HG03432 (cell line): ENCODE results near the gene CD109.
"Not testable (repeated sequence)": the region's sequence is repeated elsewhere in the genome, so short reads cannot be mapped to it uniquely, and the experiment has no call there.

Experiments used
- ATAC-seq: cut with Tn5 transposase; IDR thresholded peaks from one replicate; pipeline ENCODE4 v1.9.1; 2021; ENCODE audit warnings: mild to moderate bottlenecking, moderate library complexity; ENCODE audit not compliant: unreplicated experiment

Gene CD109

DNA sequence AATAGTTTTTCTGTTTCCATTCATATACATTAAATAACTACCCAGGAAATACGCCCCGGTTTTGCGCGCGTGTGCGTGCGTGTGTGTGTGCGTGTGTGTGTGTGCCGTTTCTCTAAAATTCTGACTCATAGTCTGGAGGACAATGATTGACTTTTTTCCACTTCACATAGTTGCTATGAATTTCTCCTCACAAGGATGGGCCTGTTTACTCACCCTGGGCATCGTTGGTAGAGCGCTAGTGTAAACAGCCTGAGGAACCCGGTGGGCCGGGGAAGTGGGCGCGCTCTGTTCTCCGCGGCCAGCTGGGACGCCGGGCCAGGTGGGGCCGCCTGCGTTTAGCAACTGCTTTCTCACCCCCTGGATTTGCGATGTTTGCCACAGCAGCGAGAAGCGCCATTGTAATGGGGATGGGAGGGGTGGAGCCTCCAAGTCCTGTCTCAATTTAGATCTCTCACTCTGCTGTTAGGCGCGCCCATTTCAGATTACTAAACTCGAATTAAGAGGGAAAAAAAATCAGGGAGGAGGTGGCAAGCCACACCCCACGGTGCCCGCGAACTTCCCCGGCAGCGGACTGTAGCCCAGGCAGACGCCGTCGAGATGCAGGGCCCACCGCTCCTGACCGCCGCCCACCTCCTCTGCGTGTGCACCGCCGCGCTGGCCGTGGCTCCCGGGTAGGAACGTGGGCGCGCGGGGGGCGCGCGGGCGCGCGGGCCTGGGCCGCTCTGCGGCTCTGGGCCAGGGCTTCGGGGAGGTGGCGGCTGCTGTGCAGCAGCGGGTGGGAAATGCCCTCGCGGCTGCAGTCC, at the start of gene CD109:
Gene CD109, plus strand, starts transcription at position 585 of the 803 bp plus-strand sequence. Its CDS starts 13 bp downstream, at position 598.
- ATAC-seq, result peak; percentile 71

DNA sequence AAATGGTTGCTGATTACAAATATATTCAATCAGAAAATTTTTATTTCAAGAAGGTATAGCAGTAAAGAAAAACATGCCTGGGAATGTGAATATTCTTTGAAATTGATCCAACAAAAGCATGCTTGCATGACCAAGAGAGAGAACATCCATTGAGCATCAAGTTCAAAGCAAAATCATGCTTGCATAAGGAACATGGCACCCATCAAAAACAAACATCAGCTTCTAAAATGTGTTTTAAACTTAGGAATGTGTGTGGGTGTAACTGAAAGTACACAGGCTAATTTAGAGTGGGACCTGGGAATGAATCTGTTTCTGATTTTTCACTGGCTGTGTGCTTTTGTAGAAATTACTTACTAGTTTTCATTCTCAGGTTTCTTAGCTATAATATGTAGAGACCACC, 47.8 kb upstream of the CD109 start:
- no peak for ATAC-seq

DNA sequence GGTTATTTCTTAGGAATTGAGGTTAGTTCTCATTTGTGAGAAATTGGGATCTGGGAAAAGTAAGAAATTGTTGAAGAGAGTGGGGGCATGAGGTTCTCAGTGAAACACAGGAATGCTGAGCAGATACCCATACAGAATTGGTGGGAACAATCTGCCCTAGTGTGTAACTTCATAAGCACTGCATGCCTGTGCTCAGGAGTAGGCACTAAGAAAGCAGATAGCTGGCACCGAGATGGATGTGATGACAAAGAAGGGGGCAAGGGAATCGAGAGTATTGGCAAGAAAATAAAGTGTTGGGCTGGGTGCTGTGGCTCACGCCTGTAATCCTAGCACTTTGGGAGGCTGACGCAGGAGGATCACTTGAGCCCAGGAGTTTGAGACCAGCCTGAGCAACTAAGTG, 46.2 kb upstream of the CD109 start:
- ATAC-seq, result no peak

DNA sequence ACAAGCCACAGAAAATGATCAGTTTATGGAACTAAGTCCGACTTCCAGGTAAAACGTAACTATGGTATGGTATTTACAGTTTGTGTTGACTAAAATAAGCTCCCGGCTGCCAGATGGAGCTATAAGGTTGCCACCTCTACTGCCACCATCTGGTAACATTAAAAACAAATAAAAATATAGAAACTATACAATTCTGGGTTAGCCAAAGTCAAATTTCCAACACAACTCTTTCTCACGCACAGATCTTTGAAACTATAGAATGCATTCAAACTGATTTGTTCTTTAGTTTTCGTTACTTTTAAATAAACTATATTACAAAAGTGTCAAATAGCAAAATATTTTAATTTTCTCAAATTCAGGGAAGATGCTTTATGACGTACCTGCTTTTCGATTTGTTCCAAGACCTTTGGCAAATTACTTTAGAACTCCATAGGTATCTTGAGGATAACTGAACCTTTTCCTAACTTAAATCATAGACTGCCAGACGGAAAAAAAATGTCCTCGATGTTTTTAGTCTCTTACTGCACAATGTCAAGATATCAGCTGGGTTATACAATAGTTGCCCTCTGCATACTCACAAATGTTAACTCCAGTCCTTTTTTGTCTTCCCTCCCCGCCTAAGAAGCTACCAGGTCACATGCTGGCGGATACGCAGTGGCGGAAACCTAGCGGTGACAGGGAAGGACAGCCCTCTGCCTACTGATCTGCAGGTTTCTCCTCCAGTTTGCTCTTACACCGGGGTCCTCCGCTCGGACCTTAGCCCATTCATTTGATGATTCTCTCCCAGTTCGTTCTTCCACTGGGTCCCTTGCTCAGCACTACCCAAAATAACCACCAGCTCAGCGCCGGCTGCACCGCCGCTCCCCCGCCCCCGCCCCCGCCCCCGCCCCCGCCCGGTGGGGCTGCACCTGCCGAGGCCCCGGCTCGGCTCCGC, 43.1 kb upstream of the CD109 start:
- peak; percentile 47 for ATAC-seq

DNA sequence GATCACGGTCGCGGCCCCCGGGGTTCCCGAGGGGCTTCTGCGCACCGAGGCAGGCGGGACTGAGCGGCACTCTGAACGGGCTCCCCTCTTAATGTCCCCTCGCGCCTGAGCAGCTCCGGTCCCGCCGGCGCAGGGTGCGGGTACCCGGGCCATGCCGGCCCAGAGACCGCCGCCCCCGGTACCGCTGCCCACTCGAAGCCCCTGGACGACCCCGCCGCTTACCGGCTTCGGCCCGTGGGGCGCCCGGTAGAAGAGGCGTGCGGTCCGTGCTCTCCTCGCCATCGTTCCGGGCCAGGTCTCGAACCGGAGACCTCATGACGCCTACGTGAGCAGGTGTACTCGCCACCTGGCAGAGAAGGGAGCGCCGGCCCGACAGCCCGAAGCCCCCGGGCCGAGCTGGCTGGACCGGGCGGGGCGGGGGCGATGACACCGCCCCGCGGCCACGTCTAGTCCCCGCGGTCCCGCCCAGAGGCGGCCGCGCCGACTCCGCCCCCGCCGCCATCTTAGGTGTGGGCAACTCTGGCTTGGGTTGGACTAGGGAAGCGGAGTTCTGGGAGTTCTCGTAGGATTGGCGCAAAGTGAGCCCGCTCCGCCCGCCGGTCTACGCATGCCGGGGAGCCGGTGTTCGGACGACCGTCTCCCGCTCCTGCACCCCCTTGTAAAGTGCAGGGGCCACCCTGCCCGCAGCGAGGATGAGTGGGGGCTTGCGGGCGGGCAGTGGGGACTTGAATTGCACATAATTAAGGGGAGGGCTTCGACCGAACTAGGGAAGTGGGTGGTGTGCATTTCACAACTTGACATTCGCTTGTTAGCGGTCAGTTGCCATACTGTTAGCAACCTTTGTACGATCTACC, 42.2 kb upstream of the CD109 start, which contains the start of gene SLC17A5:
Gene SLC17A5, minus strand, starts transcription at position 422 of the 854 bp plus-strand sequence. Its CDS starts 106 bp downstream, at position 316.
- ATAC-seq, result peak; percentile 92

DNA sequence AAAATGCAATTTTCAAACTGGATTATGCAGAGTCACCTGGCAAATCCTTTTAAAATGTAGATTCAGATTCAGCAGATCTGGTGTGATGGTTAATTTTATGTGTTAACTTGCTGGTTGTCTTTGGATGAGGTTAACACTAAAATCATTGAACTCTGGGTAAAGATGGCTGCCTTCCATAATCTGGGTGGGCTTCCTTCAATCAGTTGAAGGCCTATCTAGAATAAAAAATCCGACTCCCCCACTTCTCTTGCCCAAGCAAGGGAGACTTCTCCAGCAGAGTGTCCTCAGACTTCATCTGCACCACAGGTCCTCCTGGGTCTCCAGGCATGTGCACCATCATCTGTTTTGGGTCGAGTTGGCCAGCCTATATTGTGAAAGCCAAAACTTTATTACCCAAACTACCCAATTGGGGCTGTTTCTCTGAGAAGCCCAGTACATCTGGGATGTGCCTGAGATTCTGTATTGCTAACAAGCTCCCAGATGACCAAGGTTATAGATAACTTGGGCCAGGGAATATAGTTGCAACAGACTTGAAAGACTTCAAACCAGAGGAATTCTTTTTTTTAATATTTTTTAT, 40.6 kb upstream of the CD109 start:
- ATAC-seq, result no peak

DNA sequence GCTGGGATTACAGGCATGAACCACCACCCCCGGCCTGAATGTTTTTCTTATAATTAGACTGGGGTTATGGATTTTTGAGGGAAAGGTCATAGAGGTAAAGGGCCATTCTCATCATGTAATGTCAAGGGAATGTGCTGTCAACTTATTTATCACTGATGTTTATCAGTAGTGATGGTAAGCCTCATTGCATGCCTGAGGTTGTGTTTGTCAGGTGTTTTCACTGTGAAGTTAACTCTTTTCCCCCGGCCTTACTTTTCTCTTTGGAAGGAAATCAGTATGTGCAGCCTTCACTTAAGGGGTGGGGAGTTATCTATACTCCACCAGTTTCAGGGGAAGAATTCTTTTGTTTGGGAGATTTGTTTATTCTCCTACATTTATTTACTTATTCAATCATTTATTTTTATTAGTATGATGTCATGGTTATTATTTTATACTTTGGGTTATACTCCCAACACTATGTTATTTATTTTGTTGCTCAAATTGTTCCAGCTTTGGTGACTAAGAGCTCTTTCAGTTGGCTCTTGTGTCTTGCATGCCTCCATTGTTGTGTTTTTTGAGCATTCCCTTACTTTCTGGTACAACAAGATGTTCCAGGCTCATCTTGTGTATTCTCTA, 39.4 kb upstream of the CD109 start:
- no peak for ATAC-seq

DNA sequence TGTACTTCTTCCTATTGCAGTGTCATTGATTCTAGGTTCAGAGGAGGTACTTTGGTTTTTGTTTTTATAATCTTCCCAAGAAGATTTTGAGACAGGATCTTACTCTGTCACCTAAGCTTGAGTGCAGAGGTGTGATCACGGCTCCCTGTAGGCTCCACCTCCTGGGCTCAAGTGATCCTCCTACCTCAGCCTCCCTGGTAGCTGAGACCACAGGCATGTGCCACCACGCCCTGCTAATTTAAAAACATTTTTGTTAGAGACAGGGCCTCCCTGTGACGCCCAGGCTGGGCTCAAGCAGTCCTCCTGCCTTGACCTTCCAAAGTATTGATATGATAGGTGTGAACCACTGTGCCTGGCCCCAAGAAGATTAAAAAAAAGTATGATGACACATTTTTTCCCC, 38.8 kb upstream of the CD109 start:
- ATAC-seq, result no peak

DNA sequence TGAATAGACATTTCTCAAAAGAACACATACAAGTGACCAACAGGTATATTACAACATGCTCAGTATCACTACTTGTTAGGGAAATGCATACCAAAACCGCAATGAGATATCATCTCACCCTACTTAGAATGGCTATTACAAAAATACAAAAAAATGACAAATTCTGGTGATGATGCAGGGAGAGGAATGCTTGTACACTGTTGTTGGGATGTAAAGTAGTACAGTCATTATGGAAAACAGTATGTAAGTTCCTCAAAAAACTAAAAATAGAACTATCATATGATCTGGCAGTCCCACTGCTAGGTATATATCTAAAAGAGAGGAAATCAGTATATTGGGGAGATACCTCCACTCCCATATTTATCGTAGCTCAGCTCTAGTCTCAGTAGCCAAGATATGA, 31.3 kb upstream of the CD109 start:
- no peak for ATAC-seq

DNA sequence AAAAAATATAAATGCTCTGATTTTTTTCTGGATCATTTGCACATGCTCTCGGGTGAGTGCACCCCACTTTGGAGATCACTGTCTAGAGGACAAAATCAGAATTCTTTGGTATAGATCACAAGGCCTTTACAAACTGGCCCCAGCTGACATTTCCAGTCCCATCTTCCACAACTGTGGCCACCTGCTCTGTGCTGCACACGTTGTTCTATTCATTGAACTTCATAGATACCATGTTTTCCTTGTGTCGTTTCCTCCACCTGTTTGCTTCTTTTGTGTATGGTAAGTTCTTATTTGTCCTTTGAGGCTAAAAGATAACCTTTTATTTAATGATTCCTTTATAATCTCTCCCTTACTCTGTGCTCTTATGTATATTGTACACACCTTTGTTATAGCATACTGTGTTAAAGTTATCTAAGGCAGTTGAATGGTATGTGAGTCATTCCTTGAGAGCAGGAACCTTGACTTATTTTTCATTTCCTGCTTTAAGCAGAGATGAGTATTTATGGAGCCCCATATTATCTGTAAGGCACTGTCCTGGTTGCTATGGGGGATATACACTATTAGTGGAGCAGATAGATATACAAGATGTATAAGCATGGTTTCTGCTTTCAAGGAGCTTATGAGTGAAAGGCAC, 30.2 kb upstream of the CD109 start:
- ATAC-seq, result peak; percentile 92

DNA sequence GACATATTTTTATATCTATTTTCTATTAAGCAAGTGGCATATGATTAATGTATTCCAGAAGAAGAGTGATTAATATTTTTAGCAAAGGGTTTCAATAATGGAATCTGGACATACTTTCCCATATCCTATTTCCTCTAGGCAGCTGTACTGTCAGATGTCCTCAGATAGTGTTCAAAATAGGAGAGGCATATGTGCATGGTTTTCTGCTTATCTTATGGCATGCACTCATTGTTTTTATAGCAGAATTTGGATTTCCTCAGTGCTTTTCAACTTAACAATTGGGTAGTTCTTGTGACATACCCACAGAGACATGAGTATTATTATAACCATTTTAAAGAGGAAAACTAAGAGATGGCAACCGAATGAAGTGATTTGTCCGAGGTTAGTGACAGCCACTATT, 29.6 kb upstream of the CD109 start:
- no peak for ATAC-seq

DNA sequence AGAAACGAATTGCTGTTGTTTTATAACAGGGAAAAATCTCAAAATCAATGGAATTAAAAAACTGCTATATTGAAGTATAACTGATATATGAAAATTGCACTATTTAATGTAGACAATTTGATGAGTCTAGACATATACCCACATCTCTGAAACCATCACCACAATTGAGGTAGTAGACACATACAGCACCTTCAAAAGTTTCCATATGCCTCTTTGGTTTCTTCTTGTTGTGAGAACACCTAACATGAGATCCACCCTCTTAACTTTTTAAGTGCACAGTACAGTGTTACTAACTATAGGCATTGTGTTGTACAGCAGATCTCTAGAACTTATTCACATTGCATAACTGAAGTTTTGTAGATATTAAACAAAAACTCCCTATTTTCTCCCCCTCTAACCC, 28.2 kb upstream of the CD109 start:
- peak; percentile 37 for ATAC-seq

DNA sequence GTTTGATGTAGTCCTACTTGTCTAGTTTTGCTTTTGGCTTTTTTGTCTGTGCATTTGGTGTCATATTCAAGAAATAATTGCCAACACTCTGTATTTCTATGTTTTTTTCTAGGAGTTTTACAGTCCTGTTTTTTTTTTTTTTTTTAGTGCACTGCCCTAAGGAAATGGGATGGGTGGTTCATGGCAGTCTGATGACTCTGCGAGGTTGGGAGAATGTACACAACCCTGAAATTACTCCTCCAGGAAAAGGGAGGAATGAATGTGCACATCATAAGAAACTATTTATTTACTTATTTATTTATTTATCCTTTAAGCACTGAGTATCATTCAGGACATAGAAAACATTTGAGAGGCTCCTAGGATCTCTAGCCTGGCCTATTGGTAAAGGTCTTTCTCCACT, 27.0 kb upstream of the CD109 start:
- no peak for ATAC-seq

DNA sequence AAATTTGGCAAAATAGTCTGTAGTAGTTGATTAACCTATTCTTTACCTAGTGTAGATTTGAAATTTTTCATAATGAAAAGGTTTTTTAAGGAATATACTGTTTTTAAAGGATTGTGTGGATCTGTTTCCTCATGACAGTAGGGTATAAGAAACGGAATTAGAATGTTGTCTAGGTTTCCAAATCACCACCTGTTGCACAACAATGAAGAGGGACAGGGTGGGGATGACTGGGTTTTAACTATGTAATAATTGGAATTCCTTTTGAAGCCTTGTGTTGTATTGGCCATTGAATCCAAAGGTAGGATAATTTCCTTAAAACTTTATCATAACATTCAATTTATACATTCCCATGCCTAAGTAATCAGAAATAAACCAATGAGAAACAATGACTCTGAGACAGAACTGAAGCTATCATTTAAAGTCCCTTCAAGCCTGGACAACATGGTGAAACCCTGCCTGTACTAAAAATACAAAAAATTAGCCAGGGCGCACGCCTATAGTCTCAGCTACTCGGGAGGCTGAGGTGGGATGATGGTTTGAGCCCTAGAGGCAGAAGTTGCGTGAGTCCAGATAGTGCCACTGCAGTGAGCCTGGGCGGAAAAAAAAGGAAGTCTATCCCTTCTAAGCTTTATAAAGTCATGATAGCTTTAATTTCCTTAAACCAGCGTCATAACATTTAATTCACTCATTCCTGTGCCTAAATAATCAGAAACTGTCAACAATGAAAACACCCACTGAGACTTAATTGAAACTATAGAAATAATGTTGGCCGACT, 23.9 kb upstream of the CD109 start:
- ATAC-seq, result no peak

DNA sequence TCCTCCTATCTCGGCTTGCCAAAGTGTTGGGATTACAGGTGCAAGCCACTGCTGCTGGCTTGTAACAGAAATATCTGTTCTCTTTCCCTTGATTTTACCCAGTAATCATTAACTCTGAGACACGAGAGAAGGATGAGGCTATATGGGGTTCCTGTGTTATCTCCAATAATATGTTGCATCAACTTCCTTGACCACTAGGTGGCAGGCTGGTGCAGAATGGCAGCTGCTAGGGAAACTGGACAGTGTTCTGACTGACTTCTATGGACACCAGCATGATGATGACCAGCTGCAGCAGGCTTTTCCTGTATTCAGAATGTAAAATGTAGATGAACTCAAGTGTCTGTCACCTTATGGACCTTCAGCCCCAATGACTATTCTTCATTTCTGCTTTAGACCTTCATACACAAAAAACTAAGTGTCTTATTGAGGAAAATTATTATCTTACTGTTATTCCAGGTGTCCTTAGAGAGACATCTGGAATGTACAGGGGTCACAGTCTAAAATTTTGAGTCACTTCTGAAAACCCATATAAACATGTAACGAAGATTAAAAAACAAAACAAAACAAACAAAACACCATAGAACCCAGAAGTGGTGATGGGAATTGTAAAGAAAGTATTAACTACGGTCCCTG, 20.4 kb upstream of the CD109 start:
- ATAC-seq, result peak; percentile 94

DNA sequence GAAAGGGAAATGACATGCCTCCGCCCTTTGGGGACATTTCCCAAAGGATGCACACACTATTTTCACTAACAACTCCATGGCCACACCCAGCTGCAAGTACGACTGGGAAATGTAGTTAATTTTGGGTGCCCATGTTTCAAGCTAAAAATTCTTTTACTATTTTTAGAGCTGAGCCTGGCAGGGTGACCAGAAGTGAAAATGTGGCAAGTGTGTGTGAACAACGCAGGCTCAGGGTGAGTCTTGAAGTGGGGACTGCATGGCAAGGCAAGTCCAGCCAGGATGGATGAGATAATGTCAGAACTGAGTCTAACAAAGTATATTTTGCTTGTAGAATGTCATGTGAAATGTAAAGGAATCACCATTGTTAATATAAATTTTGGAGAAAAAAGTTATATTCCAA, 17.0 kb upstream of the CD109 start:
- no peak for ATAC-seq

DNA sequence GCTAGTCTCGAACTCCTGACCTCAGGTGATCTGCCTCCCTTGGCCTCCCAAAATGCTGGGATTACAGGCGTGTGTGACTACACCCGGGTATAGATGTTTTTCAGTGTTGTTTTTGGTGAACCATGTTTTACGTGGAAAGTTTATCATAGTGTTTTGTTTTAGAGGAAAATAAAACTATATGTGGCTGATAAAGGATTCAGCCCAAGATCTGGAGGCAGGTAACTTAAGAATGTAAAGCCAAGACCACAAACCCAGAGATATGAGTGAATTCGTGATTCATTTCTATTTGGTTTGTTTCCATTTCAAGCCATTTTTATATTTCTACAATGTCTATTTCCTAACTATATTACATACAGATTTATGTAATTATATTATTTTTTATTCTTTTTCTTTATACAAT, 16.2 kb upstream of the CD109 start:
- ATAC-seq, result not testable (repeated sequence)

DNA sequence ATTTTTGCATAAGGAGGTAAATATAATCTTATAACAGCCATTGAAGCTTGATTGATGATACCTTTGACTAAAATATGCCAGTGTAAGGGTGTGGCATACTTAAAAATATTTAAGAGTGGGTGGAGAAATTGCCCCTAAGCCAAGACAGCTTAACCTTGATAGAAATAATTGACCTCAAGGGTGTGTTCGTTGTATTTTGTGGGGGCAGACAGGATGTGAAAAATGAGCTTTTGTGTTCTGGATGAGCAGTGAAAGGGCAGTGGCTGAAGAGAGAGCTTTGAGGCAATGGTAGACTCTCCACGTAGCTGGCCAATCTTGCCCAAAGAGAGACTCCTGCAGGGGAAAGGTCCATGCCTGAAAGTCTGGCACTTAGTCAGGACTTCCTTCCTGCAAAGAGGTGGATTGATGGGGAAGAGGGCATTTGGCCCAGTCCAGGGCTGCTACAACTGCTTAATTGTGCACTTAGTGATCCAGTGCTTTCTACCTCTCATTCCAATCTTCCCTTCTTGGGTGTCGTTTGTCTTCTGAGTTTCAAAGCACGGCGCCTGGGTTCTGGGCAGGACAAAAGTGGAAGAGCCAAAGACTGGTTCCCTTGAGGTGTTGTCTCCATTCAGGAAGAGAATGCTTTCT, 15.6 kb upstream of the CD109 start:
- no peak for ATAC-seq
